Measurements from ENCODE around the gene NFATC3. TPM values are rescaled to one million over a fixed set of nuclear protein-coding genes. Genes with fewer than 3 reads are reported as not detected.

Gene NFATC3
- total and polyA plus RNA-seq, 2 of the 8 experiments (the other 6 are each of a cell fraction or from before 2014, with no cell fraction given) = 17.6 to 34.5 TPM

GRCh38 chr16:68244481-68244902 is 159.3 kb downstream of the NFATC3 start (continued):
- TF ChIP-seq CHD7 (IDR thresholded peaks at IDR 0.05; ENCODE audit: insufficient replicate concordance, low read length) = no peak
- TF ChIP-seq POLR2A (IDR thresholded peaks at IDR 0.05; ENCODE audit: control extremely low read depth in 1 of 2, low read depth in 2 of 2, low read length in 2 of 2) = no peak
- no peak for TF ChIP-seq TEAD4 (IDR thresholded peaks at IDR 0.05; ENCODE audit: low read depth, low read length)
- no peak for TF ChIP-seq POLR2AphosphoS5 (IDR thresholded peaks at IDR 0.05; ENCODE audit: low read depth, low read length)
- no peak for TF ChIP-seq RNF2 (IDR thresholded peaks at IDR 0.05; ENCODE audit: borderline replicate concordance, low read depth, low read length, missing control alignments, poor library complexity, severe bottlenecking)

Data from H1 (cell line).